GM10266 (cell line): Measurements from ENCODE around the gene ACAP2.

Source experiments
- DNase-seq: peaks from one replicate; pipeline ENCODE4 v3.0.0; 2012; ENCODE audit errors: extremely low spot score
- CTCF ChIP-seq: IDR thresholded peaks from 2 replicates; pipeline ENCODE4 v1.5.1; 2012; ENCODE audit warnings: mild to moderate bottlenecking, low read depth; ENCODE audit not compliant: control insufficient read depth, insufficient read depth; ENCODE audit errors: missing control alignments

The ACAP2 gene

DNA sequence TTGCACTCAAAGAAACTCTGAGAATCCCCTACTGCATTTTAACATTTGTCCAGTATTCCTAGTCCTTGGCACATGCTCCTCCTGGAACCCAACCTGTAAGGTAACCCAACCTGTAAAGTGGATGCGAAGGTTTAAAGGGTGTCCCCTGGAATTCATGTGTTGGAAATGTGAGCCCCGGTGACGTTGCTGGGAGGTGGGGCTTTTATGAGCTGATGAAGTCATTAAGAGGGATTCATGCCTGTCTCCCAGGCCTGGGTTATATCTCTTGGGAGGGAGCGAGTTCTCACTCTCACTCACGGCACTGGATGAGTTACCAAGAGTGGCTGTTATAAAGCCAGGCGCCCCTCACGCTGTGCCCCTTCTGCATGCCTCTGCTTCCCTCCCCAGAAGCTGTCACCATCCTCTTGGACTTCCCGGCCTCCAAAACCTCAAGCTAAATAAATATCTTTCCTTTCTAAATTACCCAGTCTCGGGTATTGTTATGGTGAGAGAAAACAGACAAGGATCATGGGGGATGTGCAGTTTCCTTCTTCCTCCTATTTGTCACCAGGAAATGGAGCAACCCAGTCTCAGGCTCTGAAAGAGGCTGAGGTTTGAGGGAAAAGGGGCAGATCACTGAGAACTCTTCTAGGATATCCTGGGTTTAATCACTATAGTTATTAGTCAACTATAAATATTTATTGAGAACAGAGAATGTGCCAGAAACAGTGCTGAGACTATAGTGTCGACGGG lies 179.5 kb downstream of the ACAP2 start:
- peak; percentile 16 for DNase-seq
- no peak for TF ChIP-seq CTCF

GRCh38 chr3:195261925-195262324 lies 180.9 kb downstream of the ACAP2 start:
- TF ChIP-seq CTCF = no peak
- DNase-seq = no peak

- DNase-seq = peak; percentile 63
- peak; percentile 20 for TF ChIP-seq CTCF
Measured at GRCh38 chr3:195260280-195260905, 182.4 kb downstream of the ACAP2 start.

GRCh38 chr3:195259475-195260279 lies 183.1 kb downstream of the ACAP2 start:
- peak; percentile 99 for DNase-seq
- peak; percentile 100 for TF ChIP-seq CTCF

DNA sequence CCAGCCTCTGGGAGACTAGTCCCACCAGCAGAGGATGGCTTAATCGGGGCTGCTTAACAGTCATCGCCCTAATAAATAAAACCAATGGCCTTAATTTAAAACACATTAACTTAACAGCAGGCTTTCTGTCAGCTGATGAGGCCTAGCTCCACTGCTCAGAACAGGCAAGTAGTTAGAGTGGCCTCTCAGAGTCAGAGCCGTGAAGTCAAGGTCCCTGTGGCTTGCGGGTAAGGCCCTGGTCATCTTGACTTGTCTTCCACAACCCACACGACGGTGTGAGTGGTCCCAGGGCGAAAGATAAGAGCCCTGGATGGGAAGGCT lies 183.7 kb downstream of the ACAP2 start:
- no peak for DNase-seq
- TF ChIP-seq CTCF = no peak

DNA sequence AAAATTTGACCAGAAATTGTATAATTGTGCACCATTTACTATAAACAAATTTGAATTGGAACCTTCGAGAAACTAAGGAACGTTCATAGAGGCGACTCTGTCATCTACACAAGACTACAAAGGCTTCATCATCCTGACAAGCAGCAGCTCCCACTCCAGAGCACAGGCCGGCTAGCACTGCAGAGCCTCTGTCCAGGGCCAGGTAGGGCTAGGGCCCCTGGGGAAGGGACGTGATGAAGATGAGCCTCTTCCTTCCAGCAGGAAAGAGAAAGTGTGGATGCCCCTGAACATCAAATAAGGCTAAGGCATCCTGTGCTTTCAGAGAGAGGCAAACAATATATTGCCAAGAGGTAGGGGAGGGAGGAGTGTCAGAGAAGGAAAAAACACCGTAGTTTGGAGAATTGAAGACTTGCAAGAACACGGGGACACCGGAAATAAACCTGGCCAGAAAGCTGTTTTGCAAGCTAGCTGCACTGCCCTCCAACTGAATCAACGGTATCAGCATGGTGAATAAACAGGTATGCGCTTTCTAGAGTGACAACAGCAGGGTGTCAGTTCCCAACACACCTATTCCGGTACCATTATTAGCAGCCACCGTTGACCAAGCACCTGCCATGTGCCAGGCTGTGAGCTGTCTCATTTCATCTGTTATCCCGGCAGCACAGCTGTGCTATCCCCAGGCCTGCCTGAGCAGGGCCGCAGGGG lies 184.2 kb downstream of the ACAP2 start:
- TF ChIP-seq CTCF = no peak
- DNase-seq = no peak
